Activated CD4-positive, alpha-beta memory T cell treated with anti-CD3 and anti-CD28 coated beads, Interleukin-2, amount 10 ng/mL, durations not matched to agents 7 days and 5 days (primary cell): ENCODE measurements around the gene EYA2. TPM values are rescaled to one million over a fixed set of nuclear protein-coding genes. Genes with fewer than 3 reads are reported as not detected.

ENCODE experiments used
- CTCF ChIA-PET: fragments of 350-600 bp; sonication (Branson Sonifier 250); formaldehyde crosslinking; loops from one replicate; lab custom pipeline; 2021; ENCODE audit warnings: antibody characterized with exemption, inconsistent platforms; lab: Charles Lee
- POLR2A ChIA-PET: fragments of 350-600 bp; sonication (Branson Sonifier 250); formaldehyde crosslinking; loops from one replicate; lab custom pipeline; 2021; ENCODE audit warnings: antibody characterized with exemption; lab: Charles Lee
- DNase-seq: peaks from one replicate; pipeline ENCODE4 v3.0.0-alpha.2; 2020
- H3K27ac Mint-ChIP-seq: one replicate; pipeline ENCODE4 v1.8.0; 2021; ENCODE audit warnings: mild to moderate bottlenecking, mixed read lengths
- H3K27me3 Mint-ChIP-seq: one replicate; pipeline ENCODE4 v1.8.0; 2021; ENCODE audit warnings: mixed read lengths
- H3K36me3 Mint-ChIP-seq: one replicate; pipeline ENCODE4 v1.8.0; 2021; ENCODE audit warnings: low read depth, mixed read lengths
- H3K4me1 Mint-ChIP-seq: one replicate; pipeline ENCODE4 v1.8.0; 2021; ENCODE audit warnings: mixed read lengths
- H3K4me3 Mint-ChIP-seq: one replicate; pipeline ENCODE4 v1.8.0; 2021; ENCODE audit warnings: mild to moderate bottlenecking, mixed read lengths
- H3K9me3 Mint-ChIP-seq: one replicate; pipeline ENCODE4 v1.8.0; 2021; ENCODE audit warnings: mixed read lengths
- total RNA-seq, 2 experiments: library from RNA; stranded (reverse); gene quantifications; one replicate each; pipeline ENCODE4 v1.2.3, GENCODE V29; 2021

EYA2 gene
- total RNA-seq, 2 experiments from 2014 or later: 0.15 to 0.28 TPM

GRCh38 chr20:47099825-47100441 is 205.3 kb downstream of the EYA2 start:
- H3K27ac Mint-ChIP-seq: no peak overlapping the region
- ChIA-PET CTCF (no interaction called here), POLR2A (no interaction called here)
- no peaks in the 10 kb centered on the region for H3K36me3 Mint-ChIP-seq
- no peak overlapping the region for H3K4me3 Mint-ChIP-seq
- DNase-seq: no peak
- H3K9me3 Mint-ChIP-seq: peaks cover 10% of the 10 kb centered on the region
- peaks cover 15% of the 10 kb centered on the region for H3K27me3 Mint-ChIP-seq
- no peaks in the 10 kb centered on the region for H3K4me1 Mint-ChIP-seq

GRCh38 chr20:47102629-47103028 is 208.0 kb downstream of the EYA2 start:
- POLR2A ChIA-PET: no interaction called here
- H3K27me3 Mint-ChIP-seq: peaks cover 4% of the 10 kb centered on the region
- H3K27ac Mint-ChIP-seq: no peak overlapping the region
- no peak for DNase-seq
- H3K4me1 Mint-ChIP-seq: no peaks in the 10 kb centered on the region
- no peak overlapping the region for H3K4me3 Mint-ChIP-seq
- no peaks in the 10 kb centered on the region for H3K36me3 Mint-ChIP-seq
- CTCF ChIA-PET: no interaction called here
- H3K9me3 Mint-ChIP-seq: peaks cover 10% of the 10 kb centered on the region

GRCh38 chr20:47106786-47107185 is 212.1 kb downstream of the EYA2 start:
- Mint-ChIP-seq H3K27me3 (peaks cover 2% of the 10 kb centered on the region), H3K27ac (no peak overlapping the region), H3K4me1 (no peaks in the 10 kb centered on the region), H3K36me3 (no peaks in the 10 kb centered on the region), H3K9me3 (peaks cover 13% of the 10 kb centered on the region), H3K4me3 (no peak overlapping the region)
- POLR2A ChIA-PET: interaction anchor here (0.7 kb wide), 1 partner anchor 125 kb away, joined by 4 read pairs; no protein-coding TSS in a partner anchor
- DNase-seq: no peak
- CTCF ChIA-PET: no interaction called here

- ChIA-PET POLR2A (no interaction called here), CTCF (no interaction called here)
- Mint-ChIP-seq H3K4me3 (no peak overlapping the region), H3K27ac (no peak overlapping the region), H3K36me3 (no peaks in the 10 kb centered on the region), H3K9me3 (peaks cover 6% of the 10 kb centered on the region), H3K4me1 (no peaks in the 10 kb centered on the region), H3K27me3 (peaks cover 4% of the 10 kb centered on the region)
- no peak for DNase-seq
Observed at GRCh38 chr20:47108994-47109393, 214.4 kb downstream of the EYA2 start.

- H3K9me3 Mint-ChIP-seq: peaks cover 8% of the 10 kb centered on the region
Observed at GRCh38 chr20:47110819-47111218, 216.2 kb downstream of the EYA2 start.

GRCh38 chr20:47111576-47111975 is 216.9 kb downstream of the EYA2 start:
- no peak for DNase-seq
- ChIA-PET CTCF (no interaction called here), POLR2A (no interaction called here)
- Mint-ChIP-seq H3K27me3 (peaks cover 4% of the 10 kb centered on the region), H3K4me3 (no peak overlapping the region), H3K9me3 (peaks cover 9% of the 10 kb centered on the region), H3K36me3 (no peaks in the 10 kb centered on the region), H3K4me1 (no peaks in the 10 kb centered on the region), H3K27ac (no peak overlapping the region)

More at GRCh38 chr20:47110819-47111218, 216.2 kb downstream of the EYA2 start:
- ChIA-PET CTCF (no interaction called here), POLR2A (no interaction called here)
- Mint-ChIP-seq H3K27ac (no peak overlapping the region), H3K27me3 (peaks cover 4% of the 10 kb centered on the region), H3K4me1 (no peaks in the 10 kb centered on the region), H3K36me3 (no peaks in the 10 kb centered on the region), H3K4me3 (no peak overlapping the region)
- DNase-seq: no peak

GRCh38 chr20:47113362-47114109 is 218.9 kb downstream of the EYA2 start:
- H3K27me3 Mint-ChIP-seq: peaks cover 6% of the 10 kb centered on the region
- H3K4me3 Mint-ChIP-seq: no peak overlapping the region
- H3K9me3 Mint-ChIP-seq: peaks cover 9% of the 10 kb centered on the region
- no peak overlapping the region for H3K27ac Mint-ChIP-seq
- CTCF ChIA-PET: no interaction called here
- no peaks in the 10 kb centered on the region for H3K36me3 Mint-ChIP-seq
- DNase-seq: no peak
- no peaks in the 10 kb centered on the region for H3K4me1 Mint-ChIP-seq
- POLR2A ChIA-PET: no interaction called here

GRCh38 chr20:47115694-47116093 is 221.1 kb downstream of the EYA2 start:
- Mint-ChIP-seq H3K9me3 (peaks cover 9% of the 10 kb centered on the region), H3K4me3 (no peak overlapping the region), H3K36me3 (no peaks in the 10 kb centered on the region), H3K27me3 (peaks cover 14% of the 10 kb centered on the region), H3K4me1 (no peaks in the 10 kb centered on the region), H3K27ac (no peak overlapping the region)
- CTCF ChIA-PET: no interaction called here
- POLR2A ChIA-PET: no interaction called here
- DNase-seq: no peak

- no peak overlapping the region for H3K4me3 Mint-ChIP-seq
- ChIA-PET CTCF (interaction anchor here (0.6 kb wide), 1 partner anchor 264 kb away, joined by 3 read pairs; no protein-coding TSS in a partner anchor), POLR2A (no interaction called here)
- H3K4me1 Mint-ChIP-seq: no peaks in the 10 kb centered on the region
- DNase-seq: no peak
- no peaks in the 10 kb centered on the region for H3K36me3 Mint-ChIP-seq
- H3K27me3 Mint-ChIP-seq: peaks cover 13% of the 10 kb centered on the region
- H3K9me3 Mint-ChIP-seq: peaks cover 3% of the 10 kb centered on the region
- H3K27ac Mint-ChIP-seq: no peak overlapping the region
Observed at GRCh38 chr20:47117371-47117770, 222.7 kb downstream of the EYA2 start.

- POLR2A ChIA-PET: no interaction called here
- Mint-ChIP-seq H3K27me3 (peaks cover 13% of the 10 kb centered on the region), H3K36me3 (no peaks in the 10 kb centered on the region), H3K27ac (no peak overlapping the region), H3K4me3 (no peak overlapping the region), H3K9me3 (peaks cover 3% of the 10 kb centered on the region), H3K4me1 (no peaks in the 10 kb centered on the region)
- CTCF ChIA-PET: interaction anchor here (0.6 kb wide), 1 partner anchor 263 kb away, joined by 3 read pairs; no protein-coding TSS in a partner anchor
- DNase-seq: no peak
Observed at GRCh38 chr20:47117773-47118172, 223.1 kb downstream of the EYA2 start.

GRCh38 chr20:47118206-47118605 is 223.6 kb downstream of the EYA2 start:
- CTCF ChIA-PET: interaction anchor here (0.6 kb wide), 1 partner anchor 263 kb away, joined by 3 read pairs; no protein-coding TSS in a partner anchor
- Mint-ChIP-seq H3K9me3 (peaks cover 3% of the 10 kb centered on the region), H3K4me1 (no peaks in the 10 kb centered on the region), H3K27me3 (peaks cover 13% of the 10 kb centered on the region), H3K4me3 (no peak overlapping the region), H3K27ac (no peak overlapping the region), H3K36me3 (no peaks in the 10 kb centered on the region)
- DNase-seq: no peak
- POLR2A ChIA-PET: no interaction called here

- H3K27ac Mint-ChIP-seq: no peak overlapping the region
- ChIA-PET CTCF (no interaction called here), POLR2A (no interaction called here)
- no peak overlapping the region for H3K4me3 Mint-ChIP-seq
- no peaks in the 10 kb centered on the region for H3K4me1 Mint-ChIP-seq
- peaks cover 13% of the 10 kb centered on the region for H3K27me3 Mint-ChIP-seq
- no peaks in the 10 kb centered on the region for H3K36me3 Mint-ChIP-seq
- DNase-seq: no peak
- peaks cover 3% of the 10 kb centered on the region for H3K9me3 Mint-ChIP-seq
Observed at GRCh38 chr20:47118641-47119040, 224.0 kb downstream of the EYA2 start.

GRCh38 chr20:47120346-47120936 is 225.8 kb downstream of the EYA2 start:
- POLR2A ChIA-PET: no interaction called here
- DNase-seq: no peak

More at GRCh38 chr20:47120346-47120936, 225.8 kb downstream of the EYA2 start:
- H3K36me3 Mint-ChIP-seq: no peaks in the 10 kb centered on the region
- H3K27me3 Mint-ChIP-seq: peaks cover 17% of the 10 kb centered on the region
- CTCF ChIA-PET: no interaction called here
- H3K27ac Mint-ChIP-seq: no peak overlapping the region
- peaks cover 3% of the 10 kb centered on the region for H3K9me3 Mint-ChIP-seq
- H3K4me1 Mint-ChIP-seq: no peaks in the 10 kb centered on the region
- no peak overlapping the region for H3K4me3 Mint-ChIP-seq
